ENCODE results near the gene CD79A. TPM values are rescaled to one million over a fixed set of nuclear protein-coding genes. Genes with fewer than 3 reads are reported as not detected.

CD79A gene
- 1.0 TPM for total RNA-seq

- Histone ChIP-seq H3K9me3 (ENCODE audit: control insufficient read depth in 3 of 3, low read length in 3 of 3) (no peaks in the 10 kb centered on the region), H3K27me3 (ENCODE audit: control insufficient read depth in 3 of 3, insufficient read depth in 3 of 3, low read length in 3 of 3) (peaks cover 0 to 7% (median 0%) of the 10 kb centered on the region in 3 donors), H3K36me3 (ENCODE audit: control insufficient read depth in 3 of 3, insufficient read depth in 3 of 3, low read length in 3 of 3) (peaks cover 0 to 2% (median 0%) of the 10 kb centered on the region in 3 donors)
Measured at GRCh38 chr19:41876847-41877832, at the start of gene CD79A. CD79A (plus strand) TSS chr19:41877279; CDS start chr19:41877305, 26 bp downstream.

GRCh38 chr19:41837981-41838708 is 38.9 kb upstream of the CD79A start:
- Histone ChIP-seq H3K27me3 (ENCODE audit: control insufficient read depth in 3 of 3, insufficient read depth in 3 of 3, low read length in 3 of 3) (peaks cover 31 to 35% (median 32%) of the 10 kb centered on the region in 3 donors), H3K4me3 (ENCODE audit: low read length in 3 of 3) (no peak overlapping the region), H3K9ac (ENCODE audit: low read depth in 1 of 3, low read length in 3 of 3) (no peak overlapping the region), H3K4me1 (ENCODE audit: control insufficient read depth in 3 of 3, insufficient read depth in 3 of 3, low read length in 3 of 3) (no peaks in the 10 kb centered on the region), H3K36me3 (ENCODE audit: control insufficient read depth in 3 of 3, insufficient read depth in 3 of 3, low read length in 3 of 3) (no peaks in the 10 kb centered on the region), H3K27ac (ENCODE audit: low read depth, low read length) (no peak overlapping the region), H3K9me3 (ENCODE audit: control insufficient read depth in 3 of 3, low read length in 3 of 3) (no peaks in the 10 kb centered on the region)

More at GRCh38 chr19:41876847-41877832, at the start of gene CD79A:
- H3K27ac ChIP-seq (ENCODE audit: low read depth, low read length) = no peak within 1 kb of the TSS
- H3K4me3 ChIP-seq (ENCODE audit: low read length in 3 of 3) = no peak within 1 kb of the TSS
- H3K4me1 ChIP-seq (ENCODE audit: control insufficient read depth in 3 of 3, insufficient read depth in 3 of 3, low read length in 3 of 3) = peaks cover 0 to 7% (median under 1%) of the 10 kb centered on the region in 3 donors
- H3K9ac ChIP-seq (ENCODE audit: low read depth in 1 of 3, low read length in 3 of 3) = no peak within 1 kb of the TSS

GRCh38 chr19:41839211-41839610 is 37.9 kb upstream of the CD79A start:
- H3K4me1 ChIP-seq (ENCODE audit: control insufficient read depth in 3 of 3, insufficient read depth in 3 of 3, low read length in 3 of 3) = no peaks in the 10 kb centered on the region

GRCh38 chr19:41843371-41843770 is 33.7 kb upstream of the CD79A start:
- H3K27ac ChIP-seq (ENCODE audit: low read depth, low read length) = no peak overlapping the region
- no peaks in the 10 kb centered on the region for H3K9me3 ChIP-seq (ENCODE audit: control insufficient read depth in 3 of 3, low read length in 3 of 3)
- H3K4me3 ChIP-seq (ENCODE audit: low read length in 3 of 3) = no peak overlapping the region
- no peak overlapping the region for H3K9ac ChIP-seq (ENCODE audit: low read depth in 1 of 3, low read length in 3 of 3)
- peaks cover 15 to 21% (median 17%) of the 10 kb centered on the region in 3 donors for H3K27me3 ChIP-seq (ENCODE audit: control insufficient read depth in 3 of 3, insufficient read depth in 3 of 3, low read length in 3 of 3)
- H3K36me3 ChIP-seq (ENCODE audit: control insufficient read depth in 3 of 3, insufficient read depth in 3 of 3, low read length in 3 of 3) = no peaks in the 10 kb centered on the region
- H3K4me1 ChIP-seq (ENCODE audit: control insufficient read depth in 3 of 3, insufficient read depth in 3 of 3, low read length in 3 of 3) = no peaks in the 10 kb centered on the region

More at GRCh38 chr19:41839211-41839610, 37.9 kb upstream of the CD79A start:
- Histone ChIP-seq H3K4me3 (ENCODE audit: low read length in 3 of 3) (no peak overlapping the region), H3K9ac (ENCODE audit: low read depth in 1 of 3, low read length in 3 of 3) (no peak overlapping the region), H3K27me3 (ENCODE audit: control insufficient read depth in 3 of 3, insufficient read depth in 3 of 3, low read length in 3 of 3) (peaks cover 31 to 35% (median 32%) of the 10 kb centered on the region in 3 donors), H3K27ac (ENCODE audit: low read depth, low read length) (no peak overlapping the region), H3K9me3 (ENCODE audit: control insufficient read depth in 3 of 3, low read length in 3 of 3) (no peaks in the 10 kb centered on the region), H3K36me3 (ENCODE audit: control insufficient read depth in 3 of 3, insufficient read depth in 3 of 3, low read length in 3 of 3) (no peaks in the 10 kb centered on the region)

- no peaks in the 10 kb centered on the region for H3K9me3 ChIP-seq (ENCODE audit: control insufficient read depth in 3 of 3, low read length in 3 of 3)
- H3K4me1 ChIP-seq (ENCODE audit: control insufficient read depth in 3 of 3, insufficient read depth in 3 of 3, low read length in 3 of 3) = no peaks in the 10 kb centered on the region
- peaks cover 9 to 11% (median 10%) of the 10 kb centered on the region in 3 donors for H3K27me3 ChIP-seq (ENCODE audit: control insufficient read depth in 3 of 3, insufficient read depth in 3 of 3, low read length in 3 of 3)
- H3K36me3 ChIP-seq (ENCODE audit: control insufficient read depth in 3 of 3, insufficient read depth in 3 of 3, low read length in 3 of 3) = no peaks in the 10 kb centered on the region
- H3K27ac ChIP-seq (ENCODE audit: low read depth, low read length) = no peak within 1 kb of the TSS
- H3K4me3 ChIP-seq (ENCODE audit: low read length in 3 of 3) = no peak within 1 kb of the TSS
- H3K9ac ChIP-seq (ENCODE audit: low read depth in 1 of 3, low read length in 3 of 3) = no peak within 1 kb of the TSS
Measured at GRCh38 chr19:41844601-41845000, 32.5 kb upstream of the CD79A start, which contains the start of gene LYPD4. LYPD4 (minus strand) TSS chr19:41844683; CDS start chr19:41839285, 5,398 bp downstream.

- Histone ChIP-seq H3K27me3 (ENCODE audit: control insufficient read depth in 3 of 3, insufficient read depth in 3 of 3, low read length in 3 of 3) (peaks cover 9 to 11% (median 10%) of the 10 kb centered on the region in 3 donors), H3K4me1 (ENCODE audit: control insufficient read depth in 3 of 3, insufficient read depth in 3 of 3, low read length in 3 of 3) (no peaks in the 10 kb centered on the region), H3K36me3 (ENCODE audit: control insufficient read depth in 3 of 3, insufficient read depth in 3 of 3, low read length in 3 of 3) (no peaks in the 10 kb centered on the region), H3K4me3 (ENCODE audit: low read length in 3 of 3) (no peak within 1 kb of the TSS), H3K9me3 (ENCODE audit: control insufficient read depth in 3 of 3, low read length in 3 of 3) (no peaks in the 10 kb centered on the region), H3K27ac (ENCODE audit: low read depth, low read length) (no peak within 1 kb of the TSS), H3K9ac (ENCODE audit: low read depth in 1 of 3, low read length in 3 of 3) (no peak within 1 kb of the TSS)
Measured at GRCh38 chr19:41845001-41845050, 32.3 kb upstream of the CD79A start, which contains the start of gene DMRTC2. DMRTC2 (plus strand) TSS chr19:41845042; CDS start chr19:41847429, 2,387 bp downstream.

- Histone ChIP-seq H3K36me3 (ENCODE audit: control insufficient read depth in 3 of 3, insufficient read depth in 3 of 3, low read length in 3 of 3) (no peaks in the 10 kb centered on the region), H3K4me1 (ENCODE audit: control insufficient read depth in 3 of 3, insufficient read depth in 3 of 3, low read length in 3 of 3) (no peaks in the 10 kb centered on the region), H3K9ac (ENCODE audit: low read depth in 1 of 3, low read length in 3 of 3) (no peak overlapping the region), H3K9me3 (ENCODE audit: control insufficient read depth in 3 of 3, low read length in 3 of 3) (no peaks in the 10 kb centered on the region), H3K27me3 (ENCODE audit: control insufficient read depth in 3 of 3, insufficient read depth in 3 of 3, low read length in 3 of 3) (peaks cover 7 to 10% (median 8%) of the 10 kb centered on the region in 3 donors), H3K4me3 (ENCODE audit: low read length in 3 of 3) (no peak overlapping the region), H3K27ac (ENCODE audit: low read depth, low read length) (no peak overlapping the region)
Measured at GRCh38 chr19:41845051-41845590, 32.0 kb upstream of the CD79A start.

- Histone ChIP-seq H3K27me3 (ENCODE audit: control insufficient read depth in 3 of 3, insufficient read depth in 3 of 3, low read length in 3 of 3) (peaks cover 7 to 10% (median 10%) of the 10 kb centered on the region in 3 donors), H3K4me1 (ENCODE audit: control insufficient read depth in 3 of 3, insufficient read depth in 3 of 3, low read length in 3 of 3) (no peaks in the 10 kb centered on the region), H3K9me3 (ENCODE audit: control insufficient read depth in 3 of 3, low read length in 3 of 3) (no peaks in the 10 kb centered on the region), H3K36me3 (ENCODE audit: control insufficient read depth in 3 of 3, insufficient read depth in 3 of 3, low read length in 3 of 3) (no peaks in the 10 kb centered on the region), H3K27ac (ENCODE audit: low read depth, low read length) (no peak overlapping the region), H3K9ac (ENCODE audit: low read depth in 1 of 3, low read length in 3 of 3) (no peak overlapping the region), H3K4me3 (ENCODE audit: low read length in 3 of 3) (no peak overlapping the region)
Measured at GRCh38 chr19:41847351-41848105, 29.6 kb upstream of the CD79A start.

- H3K27me3 ChIP-seq (ENCODE audit: control insufficient read depth in 3 of 3, insufficient read depth in 3 of 3, low read length in 3 of 3) = peaks cover 7 to 13% (median 10%) of the 10 kb centered on the region in 3 donors
- no peaks in the 10 kb centered on the region for H3K36me3 ChIP-seq (ENCODE audit: control insufficient read depth in 3 of 3, insufficient read depth in 3 of 3, low read length in 3 of 3)
- no peaks in the 10 kb centered on the region for H3K4me1 ChIP-seq (ENCODE audit: control insufficient read depth in 3 of 3, insufficient read depth in 3 of 3, low read length in 3 of 3)
- H3K27ac ChIP-seq (ENCODE audit: low read depth, low read length) = no peak overlapping the region
- no peak overlapping the region for H3K4me3 ChIP-seq (ENCODE audit: low read length in 3 of 3)
- H3K9me3 ChIP-seq (ENCODE audit: control insufficient read depth in 3 of 3, low read length in 3 of 3) = no peaks in the 10 kb centered on the region
- no peak overlapping the region for H3K9ac ChIP-seq (ENCODE audit: low read depth in 1 of 3, low read length in 3 of 3)
Measured at GRCh38 chr19:41848666-41849065, 28.4 kb upstream of the CD79A start.

Data from skeletal muscle tissue (tissue), 4 donors.